GM20000 (cell line): ENCODE measurements around the gene B3GNT5.
A peak's percentile ranks its signal among the peaks of the same experiment; 100 is the strongest.

Source experiments
- DNase-seq: peaks from one replicate; pipeline ENCODE4 v3.0.0; 2012; ENCODE audit warnings: low spot score
- CTCF ChIP-seq: IDR thresholded peaks from 2 replicates; pipeline ENCODE4 v1.5.1; 2012; ENCODE audit warnings: mild to moderate bottlenecking, control low read depth; ENCODE audit errors: extremely low read depth, missing control alignments

Gene B3GNT5

GRCh38 chr3:183283886-183284285 is 30.8 kb downstream of the B3GNT5 start:
- no peak for TF ChIP-seq CTCF
- DNase-seq = no peak

- TF ChIP-seq CTCF = no peak
- DNase-seq = no peak
Observed at GRCh38 chr3:183284570-183284969, 31.5 kb downstream of the B3GNT5 start.

- DNase-seq = no peak
- TF ChIP-seq CTCF = no peak
Observed at GRCh38 chr3:183285318-183285717, 32.3 kb downstream of the B3GNT5 start.

GRCh38 chr3:183285828-183286457 is 32.9 kb downstream of the B3GNT5 start:
- no peak for TF ChIP-seq CTCF
- peak; percentile 80 for DNase-seq

GRCh38 chr3:183287301-183287971 is 34.4 kb downstream of the B3GNT5 start:
- TF ChIP-seq CTCF = no peak
- DNase-seq = no peak

- TF ChIP-seq CTCF = no peak
- DNase-seq = no peak
Observed at GRCh38 chr3:183288117-183288516, 35.1 kb downstream of the B3GNT5 start.

GRCh38 chr3:183290216-183290615 is 37.2 kb downstream of the B3GNT5 start:
- no peak for DNase-seq
- no peak for TF ChIP-seq CTCF
